Measurements from ENCODE around the gene NOP53. TPM values are rescaled to one million over a fixed set of nuclear protein-coding genes. Genes with fewer than 3 reads are reported as not detected.

The NOP53 gene
- total and polyA plus RNA-seq, 9 of the 15 experiments (the other 6 are each of a cell fraction or from before 2014, with no cell fraction given), result 6.5 to 274 (median 145) TPM

DNA sequence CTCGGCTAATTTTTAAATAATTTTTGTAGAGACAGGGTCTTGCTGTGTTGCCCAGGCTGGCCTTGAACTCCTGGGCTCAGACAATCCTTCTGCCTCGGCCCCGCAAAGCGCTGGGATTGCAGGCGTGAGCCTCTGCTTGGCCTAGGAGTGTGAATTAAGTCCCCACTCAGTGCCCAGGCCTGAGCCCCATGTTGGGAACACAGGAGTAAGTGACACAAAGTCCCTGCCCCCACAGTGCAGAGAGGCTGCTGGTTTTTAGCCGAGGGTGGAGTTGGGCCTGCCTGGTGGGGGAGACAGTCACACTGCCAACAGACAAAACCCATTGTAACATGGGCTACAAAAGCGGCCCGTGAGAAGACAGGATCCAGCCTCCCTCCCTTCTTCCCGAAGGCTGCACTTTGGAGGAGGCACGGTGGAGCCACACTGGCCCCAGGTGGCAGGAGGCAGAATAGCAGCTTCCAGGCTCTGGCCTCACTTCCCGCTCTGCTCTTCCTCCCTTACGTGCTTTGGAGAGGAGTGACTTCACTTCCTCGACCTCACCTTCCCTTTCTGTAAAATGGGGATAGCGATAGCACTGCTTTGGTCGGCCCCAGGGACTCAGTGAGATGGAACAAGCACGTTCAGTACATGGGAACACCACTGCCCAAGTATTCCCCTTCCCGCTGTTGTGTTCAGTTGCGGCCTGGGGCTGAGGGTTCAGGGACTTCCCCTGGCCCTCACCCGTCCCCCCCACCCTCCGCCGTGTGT is 47.3 kb upstream of the NOP53 start (continued):
- TF ChIP-seq CREM (IDR thresholded peaks at IDR 0.05; ENCODE audit: low read depth), result peak; percentile 59
- peak in 1 of 2 experiments; percentile 28; a peak in 1 of 4 replicates for TF ChIP-seq TEAD1 (CRISPR knock-in tag; IDR thresholded peaks at IDR 0.05)
- TF ChIP-seq ZFP30 (CRISPR knock-in tag; IDR thresholded peaks at IDR 0.05; ENCODE audit: borderline replicate concordance), result no peak
- TF ChIP-seq CTCF (IDR thresholded peaks at IDR 0.05 in 2 of 3, conservative IDR thresholded peaks at IDR 0.05 in 1 of 3; ENCODE audit: insufficient read depth in 2 of 3, low read depth in 1 of 3, low read length in 3 of 3), result peak; percentile 93 to 99 (median 98)
- TF ChIP-seq CEBPG (CRISPR knock-in tag; IDR thresholded peaks at IDR 0.05), result no peak
- no peak for TF ChIP-seq CEBPG (tag; conservative IDR thresholded peaks at IDR 0.05 in 1 of 2, IDR thresholded peaks at IDR 0.05 in 1 of 2)
- TF ChIP-seq SAFB (IDR thresholded peaks at IDR 0.05; ENCODE audit: borderline replicate concordance, low read depth, low read length), result no peak
- TF ChIP-seq, protein P1, sequence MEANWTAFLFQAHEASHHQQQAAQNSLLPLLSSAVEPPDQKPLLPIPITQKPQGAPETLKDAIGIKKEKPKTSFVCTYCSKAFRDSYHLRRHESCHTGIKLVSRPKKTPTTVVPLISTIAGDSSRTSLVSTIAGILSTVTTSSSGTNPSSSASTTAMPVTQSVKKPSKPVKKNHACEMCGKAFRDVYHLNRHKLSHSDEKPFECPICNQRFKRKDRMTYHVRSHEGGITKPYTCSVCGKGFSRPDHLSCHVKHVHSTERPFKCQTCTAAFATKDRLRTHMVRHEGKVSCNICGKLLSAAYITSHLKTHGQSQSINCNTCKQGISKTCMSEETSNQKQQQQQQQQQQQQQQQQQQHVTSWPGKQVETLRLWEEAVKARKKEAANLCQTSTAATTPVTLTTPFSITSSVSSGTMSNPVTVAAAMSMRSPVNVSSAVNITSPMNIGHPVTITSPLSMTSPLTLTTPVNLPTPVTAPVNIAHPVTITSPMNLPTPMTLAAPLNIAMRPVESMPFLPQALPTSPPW (CRISPR knock-in tag; IDR thresholded peaks at IDR 0.05), result peak; percentile 63; the same call in 1 of the 2 replicates
- TF ChIP-seq NEUROD1 (IDR thresholded peaks at IDR 0.05; ENCODE audit: borderline replicate concordance, low read depth, low read length, partially characterized antibody), result peak; percentile 50
- TF ChIP-seq, protein P2, sequence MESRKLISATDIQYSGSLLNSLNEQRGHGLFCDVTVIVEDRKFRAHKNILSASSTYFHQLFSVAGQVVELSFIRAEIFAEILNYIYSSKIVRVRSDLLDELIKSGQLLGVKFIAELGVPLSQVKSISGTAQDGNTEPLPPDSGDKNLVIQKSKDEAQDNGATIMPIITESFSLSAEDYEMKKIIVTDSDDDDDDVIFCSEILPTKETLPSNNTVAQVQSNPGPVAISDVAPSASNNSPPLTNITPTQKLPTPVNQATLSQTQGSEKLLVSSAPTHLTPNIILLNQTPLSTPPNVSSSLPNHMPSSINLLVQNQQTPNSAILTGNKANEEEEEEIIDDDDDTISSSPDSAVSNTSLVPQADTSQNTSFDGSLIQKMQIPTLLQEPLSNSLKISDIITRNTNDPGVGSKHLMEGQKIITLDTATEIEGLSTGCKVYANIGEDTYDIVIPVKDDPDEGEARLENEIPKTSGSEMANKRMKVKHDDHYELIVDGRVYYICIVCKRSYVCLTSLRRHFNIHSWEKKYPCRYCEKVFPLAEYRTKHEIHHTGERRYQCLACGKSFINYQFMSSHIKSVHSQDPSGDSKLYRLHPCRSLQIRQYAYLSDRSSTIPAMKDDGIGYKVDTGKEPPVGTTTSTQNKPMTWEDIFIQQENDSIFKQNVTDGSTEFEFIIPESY (CRISPR knock-in tag; IDR thresholded peaks at IDR 0.05), result 0 out of 2 replicates have a peak, but pooled peaks have one; percentile 36
- TF ChIP-seq PCBP2 (IDR thresholded peaks at IDR 0.05; ENCODE audit: low read depth, low read length, poor library complexity, severe bottlenecking), result no peak
- no peak for TF ChIP-seq ZNF408 (CRISPR knock-in tag; IDR thresholded peaks at IDR 0.05; ENCODE audit: low read depth)
- TF ChIP-seq SMARCC2 (IDR thresholded peaks at IDR 0.05; ENCODE audit: low read depth), result no peak
- TF ChIP-seq LCOR (CRISPR knock-in tag; IDR thresholded peaks at IDR 0.05), result no peak
- no peak for TF ChIP-seq CHD2 (IDR thresholded peaks at IDR 0.05; ENCODE audit: low read depth, low read length)
- 0 out of 2 replicates have a peak, but pooled peaks have one; percentile 8 for TF ChIP-seq JUN (IDR thresholded peaks at IDR 0.05; ENCODE audit: borderline replicate concordance, low read depth, low read length)
- TF ChIP-seq JUN (CRISPR knock-in tag; IDR thresholded peaks at IDR 0.05; ENCODE audit: borderline replicate concordance), result no peak
- TF ChIP-seq FOXK1 (CRISPR knock-in tag; IDR thresholded peaks at IDR 0.05; ENCODE audit: borderline replicate concordance), result no peak
- no peak for TF ChIP-seq ZNF668 (CRISPR knock-in tag; IDR thresholded peaks at IDR 0.05)
- no peak for TF ChIP-seq ZNF184 (CRISPR knock-in tag; IDR thresholded peaks at IDR 0.05)
- TF ChIP-seq SIN3A (IDR thresholded peaks at IDR 0.05; ENCODE audit: borderline replicate concordance in 2 of 2, control insufficient read depth in 1 of 2, low read depth in 2 of 2, low read length in 2 of 2), result 0 out of 4 replicates have a peak, but pooled peaks of 1 of the 2 experiments have one; percentile 41
- TF ChIP-seq SPI1 (IDR thresholded peaks at IDR 0.05; ENCODE audit: borderline replicate concordance, low read depth, low read length), result peak; percentile 55; the same call in 1 of the 2 replicates
